ENCODE data around the gene C10orf143. TPM values are rescaled to one million over a fixed set of nuclear protein-coding genes. Genes with fewer than 3 reads are reported as not detected.

C10orf143 gene
- total RNA-seq, 1 donor, result 2.0 TPM

GRCh38 chr10:130017631-130018022 is 93.0 kb downstream of the C10orf143 start:
- no peak overlapping the region for H3K4me3 ChIP-seq (ENCODE audit: low read depth, low read length)
- no peak for DNase-seq (ENCODE audit: low read depth)
- TF ChIP-seq CTCF (IDR thresholded peaks at IDR 0.05; ENCODE audit: insufficient read depth, low read length), result no peak

- no peak for TF ChIP-seq CTCF (IDR thresholded peaks at IDR 0.05; ENCODE audit: insufficient read depth, low read length)
- no peak for DNase-seq (ENCODE audit: low read depth)
- H3K4me3 ChIP-seq (ENCODE audit: low read depth, low read length), result no peak overlapping the region
Measured at GRCh38 chr10:130016993-130017630, 93.5 kb downstream of the C10orf143 start.

DNA sequence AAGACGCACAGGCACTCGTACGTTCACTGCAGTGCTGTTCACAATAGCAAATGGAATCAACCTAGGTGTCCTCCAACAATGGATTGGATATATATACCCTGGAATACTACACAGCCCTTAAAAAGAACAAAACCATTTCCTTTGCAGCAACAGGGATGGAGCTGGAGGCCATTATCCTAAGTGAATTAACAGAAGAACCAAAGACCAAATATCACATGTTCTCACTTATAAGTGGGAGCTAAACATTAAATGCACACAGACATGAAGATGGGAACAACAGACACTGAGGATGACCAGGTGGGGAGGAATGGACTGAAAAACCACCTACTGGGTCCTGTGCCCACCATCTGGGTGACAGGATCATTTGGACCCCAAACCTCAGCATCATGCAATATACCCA is 94.5 kb downstream of the C10orf143 start:
- H3K4me3 ChIP-seq (ENCODE audit: low read depth, low read length), result no peak overlapping the region
- TF ChIP-seq CTCF (IDR thresholded peaks at IDR 0.05; ENCODE audit: insufficient read depth, low read length), result no peak
- no peak for DNase-seq (ENCODE audit: low read depth)

GRCh38 chr10:130015075-130015695 is 95.4 kb downstream of the C10orf143 start:
- no peak for TF ChIP-seq CTCF (IDR thresholded peaks at IDR 0.05; ENCODE audit: insufficient read depth, low read length)
- DNase-seq (ENCODE audit: low read depth), result no peak
- H3K4me3 ChIP-seq (ENCODE audit: low read depth, low read length), result no peak overlapping the region

DNA sequence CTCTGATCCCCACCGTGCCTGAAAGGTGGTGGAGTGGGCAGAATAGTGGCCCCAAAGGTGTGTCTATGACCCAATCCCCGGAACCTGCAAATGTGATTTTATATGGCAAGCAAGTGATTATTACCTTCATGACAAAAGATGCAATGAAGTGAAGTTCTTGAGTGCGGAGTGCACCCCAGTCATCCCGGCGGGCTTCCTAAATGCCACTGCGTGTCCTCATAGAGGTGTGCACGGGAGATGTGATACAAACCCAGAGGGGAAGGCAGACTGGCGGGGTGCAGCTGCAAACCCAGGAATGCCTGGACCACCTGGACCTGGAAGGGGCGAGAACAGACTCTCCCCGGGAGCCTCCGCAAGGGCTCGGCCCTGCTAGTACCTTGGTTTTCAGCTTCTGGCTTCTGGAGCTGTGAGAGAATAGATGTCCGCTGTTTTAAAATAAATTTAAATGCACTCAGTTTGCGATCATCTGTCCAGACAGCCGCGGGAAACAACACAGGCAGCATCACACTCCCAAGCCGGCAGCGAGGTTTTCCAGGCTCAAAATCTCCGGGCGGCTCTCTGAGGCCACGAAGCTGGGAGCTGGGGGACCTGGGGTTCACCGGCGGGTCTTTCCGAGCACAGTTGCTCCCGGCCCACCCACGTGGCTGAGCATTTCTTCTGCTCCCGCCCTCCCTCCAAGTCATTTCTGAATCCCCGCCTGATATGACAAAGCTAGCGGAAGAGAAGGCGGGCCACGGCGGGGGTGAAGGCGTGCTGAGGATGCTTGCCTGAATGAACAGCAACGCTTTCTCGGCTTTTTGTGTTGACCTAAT is 96.2 kb downstream of the C10orf143 start:
- no peak overlapping the region for H3K4me3 ChIP-seq (ENCODE audit: low read depth, low read length)
- TF ChIP-seq CTCF (IDR thresholded peaks at IDR 0.05; ENCODE audit: insufficient read depth, low read length), result no peak
- no peak for DNase-seq (ENCODE audit: low read depth)

Other genes starting within 250 kb of the C10orf143 start
- gene EBF3, start 146.6 kb downstream of the C10orf143 start, total RNA-seq (ENCODE audit: low replicate concordance), result 5.2 and 14.7 TPM in 2 replicates
- 114 and 124 TPM in 2 replicates for gene GLRX3, start 25.6 kb upstream of the C10orf143 start, total RNA-seq (ENCODE audit: low replicate concordance)

Data from fibroblast of the aortic adventitia (primary cell).